ENCODE measurements around the gene TECTA.

DNA sequence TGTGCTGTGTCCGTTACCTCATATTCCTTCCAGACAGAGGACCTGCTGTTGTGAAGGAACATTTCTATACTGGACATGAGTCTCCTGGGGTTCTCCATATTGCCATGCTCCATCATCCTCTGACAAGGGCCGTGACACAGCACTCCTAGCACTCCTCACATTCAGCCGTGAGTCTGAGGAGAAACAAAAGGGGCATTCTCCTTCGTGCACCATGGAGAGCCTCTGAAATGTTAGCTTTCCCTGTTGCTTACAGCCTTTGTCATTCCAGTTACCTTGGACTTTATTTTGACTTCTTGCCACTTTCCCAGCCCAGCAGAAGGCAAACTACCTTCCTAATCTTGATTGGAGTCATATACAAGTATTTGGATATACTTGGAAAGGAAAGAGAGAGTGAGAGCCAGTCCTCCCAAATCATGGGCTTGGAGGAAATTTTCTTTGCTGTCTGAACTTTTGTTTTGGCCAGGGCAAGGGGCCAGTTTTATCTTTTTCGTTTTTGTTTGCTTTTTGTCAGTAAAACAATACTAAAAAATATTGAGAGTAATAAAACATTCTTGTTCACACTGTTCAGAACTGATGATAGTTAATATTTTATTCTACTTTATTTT is 29.1 kb upstream of the TECTA start:
- TF ChIP-seq CTCF (optimal IDR thresholded peaks at IDR 0.05 in 1 of 3, IDR thresholded peaks at IDR 0.05 in 1 of 3, conservative IDR thresholded peaks at IDR 0.05 in 1 of 3; ENCODE audit: extremely low read depth in 1 of 3, insufficient read depth in 2 of 3, low read length in 3 of 3) = no peak
- TF ChIP-seq EZH2 (IDR thresholded peaks at IDR 0.05; ENCODE audit: low read length) = no peak
